OCI-LY7 (cell line): ENCODE measurements around the gene MFSD2A. TPM values are rescaled to one million over a fixed set of nuclear protein-coding genes. Genes with fewer than 3 reads are reported as not detected.

ENCODE experiments used
- BruUV-seq: library from RNA; stranded (reverse); fragments of 400-500 nt; replicated peaks from 2 replicates; lab custom pipeline; 2021; lab: Mats Ljungman, UMichigan
- CTCF ChIA-PET: fragments of 300-600 bp; sonication (Branson Sonifier 250); formaldehyde crosslinking; loops from one replicate; lab custom pipeline; 2022; ENCODE audit warnings: antibody characterized with exemption; ENCODE audit not compliant: unreplicated experiment; lab: Charles Lee
- POLR2A ChIA-PET: fragments of 300-600 bp; sonication (Branson Sonifier 250); formaldehyde crosslinking; loops from one replicate; lab custom pipeline; 2022; ENCODE audit warnings: antibody characterized with exemption; lab: Charles Lee
- DNase-seq: peaks from one replicate; pipeline ENCODE4 v3.0.0-alpha.2; 2015; ENCODE audit warnings: low spot score
- H2AFZ ChIP-seq: fragments of 200-600 bp; sonication (generic), shearing (Covaris generic); 2 replicates; pipeline ENCODE4 v1.6.1; 2014; ENCODE audit warnings: mild to moderate bottlenecking, antibody characterized with exemption, low read length, moderate library complexity
- H3K27ac ChIP-seq: fragments of 200-600 bp; sonication (generic); 2 replicates; pipeline ENCODE4 v1.5.1; 2014; ENCODE audit warnings: mixed run types, low read depth, mild to moderate bottlenecking, moderate library complexity, low read length, inconsistent platforms; ENCODE audit not compliant: poor library complexity, severe bottlenecking
- H3K36me3 ChIP-seq: fragments of 200-600 bp; sonication (generic); 2 replicates; pipeline ENCODE4 v1.6.1; 2014; ENCODE audit warnings: mild to moderate bottlenecking, antibody characterized with exemption, low read length, moderate library complexity, mixed read lengths; ENCODE audit not compliant: insufficient read depth
- H3K4me1 ChIP-seq: fragments of 200-600 bp; sonication (generic); 2 replicates; pipeline ENCODE4 v1.5.1; 2014; ENCODE audit warnings: mild to moderate bottlenecking, low read length; ENCODE audit not compliant: insufficient read depth, poor library complexity, severe bottlenecking
- H3K4me2 ChIP-seq: fragments of 200-600 bp; sonication (generic); 2 replicates; pipeline ENCODE4 v1.6.1; 2014; ENCODE audit warnings: mild to moderate bottlenecking, low read length
- H3K4me3 ChIP-seq: fragments of 200-600 bp; sonication (generic); 2 replicates; pipeline ENCODE4 v1.5.1; 2014; ENCODE audit warnings: mild to moderate bottlenecking, low read depth, low read length; ENCODE audit not compliant: poor library complexity, severe bottlenecking
- H3K79me2 ChIP-seq: fragments of 200-600 bp; sonication (generic); 2 replicates; pipeline ENCODE4 v1.6.1; 2016; ENCODE audit warnings: low read depth, mild to moderate bottlenecking, low read length, moderate library complexity, mixed read lengths; ENCODE audit not compliant: insufficient read depth
- H3K9me2 ChIP-seq: fragments of 200-600 bp; sonication (generic); 2 replicates; pipeline ENCODE4 v1.6.1; 2016; ENCODE audit warnings: mild to moderate bottlenecking, low read length, mixed read lengths; ENCODE audit not compliant: insufficient read depth
- H3K9me3 ChIP-seq: fragments of 200-600 bp; sonication (generic); 2 replicates; pipeline ENCODE4 v1.6.1; 2014; ENCODE audit warnings: mild to moderate bottlenecking, mixed run types, low read length, mixed read lengths
- H4K20me1 ChIP-seq: fragments of 200-600 bp; sonication (generic); 2 replicates; pipeline ENCODE4 v1.6.1; 2014; ENCODE audit warnings: mild to moderate bottlenecking, antibody characterized with exemption, low read length, moderate library complexity, mixed read lengths; ENCODE audit not compliant: insufficient read depth
- EZH2phosphoT487 ChIP-seq: fragments of 200-600 bp; sonication (generic); IDR thresholded peaks from 2 replicates; pipeline ENCODE4 v1.6.1; 2018; ENCODE audit warnings: low read depth, borderline replicate concordance, mild to moderate bottlenecking, mixed run types, antibody characterized with exemption, low read length, moderate library complexity, mixed read lengths
- intact Hi-C: fragments of 100-400 bp; cut with micrococcal nuclease; formaldehyde crosslinking; loops from one replicate; pipeline ENCODE4 v1.10.0; 2022; ENCODE audit not compliant: unreplicated experiment
- total RNA-seq, 2 experiments: library from RNA; depleted of rRNA in 1 of 2; stranded (reverse); fragments of >200 nt in 1 of 2; shearing (Covaris generic) in 1 of 2; gene quantifications; 2 replicates each; pipeline ENCODE4 v1.2.3, GENCODE V29; 2014 to 2022
- TF ChIP-seq, protein P1 (sequence below): fragments of 200-600 bp; sonication (generic); conservative IDR thresholded peaks from 2 replicates; pipeline ENCODE4 v1.5.1; 2014; ENCODE audit warnings: mild to moderate bottlenecking, antibody characterized with exemption, low read length, moderate library complexity, mixed read lengths

The MFSD2A gene
- total RNA-seq, 2 experiments from 2014 or later, result 9.9 to 13.4 TPM

GRCh38 chr1:39933956-39934941 is 20.7 kb upstream of the MFSD2A start:
- ChIA-PET CTCF (no interaction called here), POLR2A (no interaction called here)
- Histone ChIP-seq H3K4me3 (no peak overlapping the region), H3K36me3 (no peaks in the 10 kb centered on the region), H3K9me2 (no peaks in the 10 kb centered on the region), H2AFZ (no peak overlapping the region), H3K4me1 (no peaks in the 10 kb centered on the region), H3K4me2 (no peak overlapping the region), H4K20me1 (no peaks in the 10 kb centered on the region), H3K79me2 (no peaks in the 10 kb centered on the region), H3K9me3 (no peaks in the 10 kb centered on the region), H3K27ac (no peak overlapping the region)
- no peak for TF ChIP-seq EZH2phosphoT487
- TF ChIP-seq, protein P1, sequence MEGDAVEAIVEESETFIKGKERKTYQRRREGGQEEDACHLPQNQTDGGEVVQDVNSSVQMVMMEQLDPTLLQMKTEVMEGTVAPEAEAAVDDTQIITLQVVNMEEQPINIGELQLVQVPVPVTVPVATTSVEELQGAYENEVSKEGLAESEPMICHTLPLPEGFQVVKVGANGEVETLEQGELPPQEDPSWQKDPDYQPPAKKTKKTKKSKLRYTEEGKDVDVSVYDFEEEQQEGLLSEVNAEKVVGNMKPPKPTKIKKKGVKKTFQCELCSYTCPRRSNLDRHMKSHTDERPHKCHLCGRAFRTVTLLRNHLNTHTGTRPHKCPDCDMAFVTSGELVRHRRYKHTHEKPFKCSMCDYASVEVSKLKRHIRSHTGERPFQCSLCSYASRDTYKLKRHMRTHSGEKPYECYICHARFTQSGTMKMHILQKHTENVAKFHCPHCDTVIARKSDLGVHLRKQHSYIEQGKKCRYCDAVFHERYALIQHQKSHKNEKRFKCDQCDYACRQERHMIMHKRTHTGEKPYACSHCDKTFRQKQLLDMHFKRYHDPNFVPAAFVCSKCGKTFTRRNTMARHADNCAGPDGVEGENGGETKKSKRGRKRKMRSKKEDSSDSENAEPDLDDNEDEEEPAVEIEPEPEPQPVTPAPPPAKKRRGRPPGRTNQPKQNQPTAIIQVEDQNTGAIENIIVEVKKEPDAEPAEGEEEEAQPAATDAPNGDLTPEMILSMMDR, result no peak
- intact Hi-C loops, result no loop called here
- DNase-seq, result no peak
- BruUV-seq, result no TSS peak

DNA sequence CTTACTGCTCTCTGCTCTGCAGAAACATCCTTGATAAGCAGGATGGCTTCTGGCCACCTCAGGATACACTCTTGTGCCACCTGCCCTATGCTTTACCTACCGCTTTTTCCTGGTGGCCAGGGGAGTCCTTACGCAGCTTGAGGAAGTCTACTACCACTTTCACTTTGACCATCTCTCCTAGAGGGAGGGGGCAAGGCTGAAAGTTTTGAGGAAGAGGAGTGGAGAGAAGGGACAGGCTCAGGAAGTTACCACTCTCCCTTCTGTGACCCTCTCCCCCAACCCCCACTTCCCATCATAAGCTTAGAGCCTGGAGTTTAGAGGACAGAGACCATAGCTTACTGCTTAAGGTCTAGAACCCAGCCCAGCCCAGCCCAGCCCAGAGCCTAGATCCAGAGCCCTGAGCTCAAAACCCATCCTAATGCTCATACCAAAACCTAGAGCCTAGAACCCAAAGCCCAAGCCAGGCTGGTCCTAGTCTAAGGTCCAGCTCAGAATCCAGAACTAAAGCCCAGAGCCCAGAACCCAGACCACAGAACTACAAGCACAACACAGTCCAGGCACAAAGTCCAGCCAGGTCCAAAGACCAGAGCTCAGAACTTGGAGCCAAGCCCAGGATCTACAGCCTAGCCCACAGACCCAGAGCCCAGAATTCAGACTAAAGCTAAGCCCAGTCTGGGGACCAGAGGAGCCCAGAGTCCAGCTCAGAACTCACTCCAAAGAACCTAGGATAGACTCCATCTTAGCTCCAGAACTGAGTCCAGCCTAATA is 18.0 kb upstream of the MFSD2A start:
- Histone ChIP-seq H4K20me1 (no peaks in the 10 kb centered on the region), H3K36me3 (no peaks in the 10 kb centered on the region), H3K9me3 (no peaks in the 10 kb centered on the region), H2AFZ (no peak overlapping the region), H3K4me3 (no peak overlapping the region), H3K4me1 (no peaks in the 10 kb centered on the region), H3K4me2 (no peak overlapping the region), H3K27ac (no peak overlapping the region), H3K9me2 (no peaks in the 10 kb centered on the region), H3K79me2 (no peaks in the 10 kb centered on the region)
- TF ChIP-seq, protein P1, result no peak
- TF ChIP-seq EZH2phosphoT487, result no peak
- intact Hi-C loops, result no loop called here
- ChIA-PET CTCF (interaction anchor here (1.1 to 1.2 kb wide), 2 partner anchors 17 to 78 kb away, joined by 3 read pairs; no protein-coding TSS in a partner anchor), POLR2A (interaction anchor here (0.6 to 1.3 kb wide), 2 partner anchors 11 to 64 kb away, joined by 3 to 6 read pairs; no protein-coding TSS in a partner anchor)
- DNase-seq, result no peak
- BruUV-seq, result no TSS peak
